Stimulated activated naive CD4-positive, alpha-beta T cell treated with Interleukin-2 at 50 U/mL for 16 hours (primary cell): ENCODE measurements around the gene UTP11.
A peak's percentile ranks its signal among the peaks of the same experiment; 100 is the strongest.
"Not testable (repeated sequence)": the region's sequence is repeated elsewhere in the genome, so short reads cannot be mapped to it uniquely, and the experiment has no call there.

ENCODE experiments used
- DNase-seq: peaks from one replicate; lab custom pipeline; 2025; lab: John Stamatoyannopoulos, UW

UTP11 gene, protein sequence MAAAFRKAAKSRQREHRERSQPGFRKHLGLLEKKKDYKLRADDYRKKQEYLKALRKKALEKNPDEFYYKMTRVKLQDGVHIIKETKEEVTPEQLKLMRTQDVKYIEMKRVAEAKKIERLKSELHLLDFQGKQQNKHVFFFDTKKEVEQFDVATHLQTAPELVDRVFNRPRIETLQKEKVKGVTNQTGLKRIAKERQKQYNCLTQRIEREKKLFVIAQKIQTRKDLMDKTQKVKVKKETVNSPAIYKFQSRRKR

DNA sequence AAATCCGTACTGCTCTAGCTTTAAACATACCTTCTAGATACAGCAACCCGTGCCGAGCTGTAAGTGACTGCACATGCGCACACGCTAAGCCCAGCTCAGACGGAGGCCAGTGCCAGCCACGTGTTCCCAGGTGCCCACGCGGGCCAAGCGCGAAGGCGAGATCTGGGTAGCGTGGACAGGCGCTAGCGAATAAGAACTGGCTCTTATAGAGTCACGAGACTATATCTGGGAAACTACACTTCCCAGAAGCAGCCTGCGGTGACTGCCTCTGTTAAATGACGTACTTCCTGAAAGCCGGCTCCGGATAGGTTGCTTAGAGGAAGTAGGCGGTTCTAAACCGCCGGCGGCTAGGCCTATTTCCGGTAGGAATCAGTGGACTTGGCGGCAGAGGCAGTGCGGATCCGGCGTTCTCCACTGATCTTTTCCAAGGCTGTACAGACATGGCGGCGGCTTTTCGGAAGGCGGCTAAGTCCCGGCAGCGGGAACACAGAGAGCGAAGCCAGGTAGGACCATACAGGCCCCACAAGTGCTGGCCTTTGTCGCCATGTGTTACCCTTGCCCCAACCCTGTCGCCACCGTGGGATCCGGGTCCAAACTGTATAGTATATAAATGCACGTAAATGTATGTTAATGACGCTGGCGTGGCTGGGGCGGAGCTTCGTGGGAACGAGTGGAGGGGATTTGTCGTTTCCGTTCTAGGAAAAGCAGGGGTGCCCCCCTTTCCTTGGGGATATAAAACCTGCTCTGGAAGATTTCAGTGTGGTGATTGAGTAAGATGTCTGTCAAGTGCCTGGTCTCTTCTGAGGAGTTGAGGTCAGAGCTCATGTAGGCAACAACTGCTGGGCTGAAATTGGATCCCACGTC lies at the start of gene UTP11:
UTP11 (plus strand) TSS at position 372 of the 864 bp plus-strand sequence; CDS start at position 441, 69 bp downstream.
- DNase-seq = peak; percentile 92

DNA sequence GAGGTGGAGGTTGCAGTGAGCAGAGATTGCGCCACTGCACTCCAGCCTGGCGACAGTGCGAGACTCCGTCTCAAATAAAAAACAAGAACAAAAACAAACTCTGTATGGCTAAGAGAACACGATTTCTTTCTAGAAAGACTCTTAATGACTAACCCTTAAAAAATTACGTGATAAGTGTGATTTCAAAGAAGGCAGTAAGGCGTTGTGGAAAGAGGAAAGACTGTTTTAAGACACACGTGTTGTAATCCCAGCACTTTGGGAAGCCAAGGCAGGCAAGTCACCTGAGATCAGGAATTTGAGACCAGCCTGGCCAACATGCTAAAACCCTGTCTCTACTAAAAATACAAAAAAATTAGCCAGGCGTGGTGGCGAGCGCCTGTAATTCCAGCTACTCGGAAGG lies 48.4 kb upstream of the UTP11 start:
- DNase-seq = not testable (repeated sequence)

DNA sequence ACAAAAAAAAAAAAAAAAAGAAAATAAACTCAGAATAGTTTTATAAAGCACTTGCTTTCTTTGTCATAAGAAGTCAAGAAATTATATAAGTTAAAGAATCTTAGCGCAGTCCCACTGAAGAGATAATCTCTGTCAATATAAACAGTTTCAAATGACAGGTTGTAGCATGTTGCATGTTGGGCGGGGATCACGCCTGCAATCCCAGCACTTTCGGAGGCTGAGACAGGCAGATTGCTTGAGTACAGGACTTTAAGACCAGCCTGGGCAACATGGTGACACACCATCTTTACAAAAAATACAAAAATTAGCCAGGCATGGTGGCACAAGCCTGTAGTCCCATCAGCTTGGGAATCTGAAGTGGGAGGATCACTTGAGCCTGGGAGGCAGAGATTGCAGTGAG lies 47.2 kb upstream of the UTP11 start:
- DNase-seq = no peak

DNA sequence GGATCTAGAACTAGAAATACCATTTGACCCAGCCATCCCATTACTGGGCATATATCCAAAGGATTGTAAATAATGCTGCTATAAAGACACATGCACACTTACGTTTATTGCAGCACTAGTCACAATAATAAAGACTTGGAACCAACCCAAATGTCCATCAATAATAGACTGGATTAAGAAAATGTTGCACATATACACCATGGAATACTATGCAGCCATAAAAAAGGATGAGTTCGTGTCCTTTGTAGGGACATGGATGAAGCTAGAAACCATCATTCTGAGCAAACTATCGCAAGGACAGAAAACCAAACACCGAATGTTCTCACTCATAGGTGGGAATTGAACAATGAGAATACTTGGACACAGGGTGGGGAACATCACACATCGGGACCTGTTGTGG lies 38.9 kb upstream of the UTP11 start:
- DNase-seq = not testable (repeated sequence)

DNA sequence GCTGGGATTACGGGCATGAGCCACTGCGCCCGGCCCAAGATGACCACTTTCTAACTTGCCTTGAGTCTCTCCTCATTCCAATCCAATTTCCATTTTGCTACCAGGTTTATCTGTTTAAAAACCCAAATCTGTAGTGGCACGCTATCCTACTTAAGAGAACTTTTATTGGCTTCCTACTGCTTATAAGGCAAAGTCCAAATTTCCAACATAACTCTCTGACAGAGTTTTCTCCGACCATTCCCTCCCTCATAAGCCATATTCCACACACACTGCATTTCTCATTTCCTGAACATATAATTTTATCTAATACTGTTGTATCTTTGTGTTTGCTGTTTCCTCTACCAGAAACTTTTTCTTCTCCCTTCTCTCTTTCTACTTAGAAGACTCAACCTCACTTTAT lies 38.0 kb upstream of the UTP11 start:
- no peak for DNase-seq

DNA sequence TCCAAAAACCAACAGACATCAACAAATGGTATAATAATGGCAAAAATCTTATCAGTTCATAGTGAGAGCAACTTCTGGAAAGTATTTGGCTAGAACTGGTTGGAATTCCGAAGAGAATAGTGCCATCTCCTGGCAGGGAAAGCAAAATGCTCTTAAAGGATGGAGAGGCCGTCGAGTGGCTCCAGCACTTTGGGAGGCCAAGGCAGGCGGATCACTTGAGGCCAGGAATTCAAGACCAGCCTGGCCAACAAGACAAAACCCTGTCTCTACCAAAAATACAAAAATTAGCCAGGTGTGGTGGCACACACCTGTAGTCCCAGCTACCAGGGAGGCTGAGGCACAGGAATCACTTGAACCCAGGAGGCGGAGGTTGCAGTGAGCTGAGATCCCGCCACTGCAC lies 37.5 kb upstream of the UTP11 start:
- DNase-seq = not testable (repeated sequence)

DNA sequence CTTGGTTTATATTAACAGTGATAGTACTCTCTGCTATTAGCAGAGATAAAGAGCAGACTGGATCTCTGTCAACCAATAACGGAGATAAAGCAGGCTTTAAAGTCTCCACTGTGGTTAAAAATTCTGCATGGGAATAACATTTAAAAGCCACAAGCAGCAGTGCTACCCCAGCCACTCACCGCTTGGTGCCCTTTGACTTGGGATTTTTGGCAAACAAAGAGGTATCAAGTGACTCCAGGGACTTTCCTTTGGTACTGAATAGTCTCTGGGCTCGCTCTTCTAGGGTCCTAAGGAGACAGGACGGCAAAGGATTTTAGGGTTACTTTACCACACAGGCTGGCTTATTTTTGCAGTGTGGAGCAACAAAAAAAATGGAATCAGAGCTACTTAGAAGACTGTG lies 34.0 kb upstream of the UTP11 start:
- no peak for DNase-seq

DNA sequence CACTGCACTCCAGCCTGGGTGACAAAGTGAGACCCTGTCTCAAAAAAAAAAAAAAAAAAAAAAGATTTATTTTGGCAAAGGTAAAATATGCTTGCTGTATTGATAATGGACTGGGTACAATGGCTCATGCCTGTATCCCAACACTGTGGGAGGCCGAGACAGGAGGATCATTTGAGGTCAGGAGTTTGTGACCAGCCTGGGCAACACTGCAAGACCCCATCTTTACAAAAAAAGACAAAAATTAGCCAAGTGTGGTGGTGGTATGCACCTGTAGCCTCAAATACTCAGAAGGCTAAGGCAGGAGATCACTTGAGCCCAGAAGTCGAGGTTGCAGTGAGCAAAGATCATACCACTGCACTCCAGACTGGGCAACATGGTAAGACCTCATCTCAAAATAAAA lies 29.0 kb upstream of the UTP11 start:
- DNase-seq = no peak

DNA sequence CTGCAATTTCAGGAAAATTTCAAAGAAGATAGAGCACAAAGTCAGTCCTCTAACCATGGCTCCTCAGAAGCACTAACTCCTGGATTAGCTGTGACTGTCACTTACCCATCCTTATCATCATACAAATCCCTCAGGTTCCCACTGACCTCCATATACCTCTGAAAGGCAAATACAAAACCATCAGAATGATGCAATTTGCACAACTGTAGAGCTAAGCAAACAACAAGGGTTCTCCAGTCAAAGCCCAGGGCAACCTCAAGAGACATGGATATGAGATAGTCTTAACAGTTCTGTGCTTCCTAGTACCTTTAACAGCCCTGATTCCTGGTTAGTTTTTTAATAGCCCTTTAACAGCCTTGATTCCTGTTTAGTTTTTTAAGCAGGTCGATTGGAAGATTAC lies 24.9 kb upstream of the UTP11 start:
- DNase-seq = no peak

DNA sequence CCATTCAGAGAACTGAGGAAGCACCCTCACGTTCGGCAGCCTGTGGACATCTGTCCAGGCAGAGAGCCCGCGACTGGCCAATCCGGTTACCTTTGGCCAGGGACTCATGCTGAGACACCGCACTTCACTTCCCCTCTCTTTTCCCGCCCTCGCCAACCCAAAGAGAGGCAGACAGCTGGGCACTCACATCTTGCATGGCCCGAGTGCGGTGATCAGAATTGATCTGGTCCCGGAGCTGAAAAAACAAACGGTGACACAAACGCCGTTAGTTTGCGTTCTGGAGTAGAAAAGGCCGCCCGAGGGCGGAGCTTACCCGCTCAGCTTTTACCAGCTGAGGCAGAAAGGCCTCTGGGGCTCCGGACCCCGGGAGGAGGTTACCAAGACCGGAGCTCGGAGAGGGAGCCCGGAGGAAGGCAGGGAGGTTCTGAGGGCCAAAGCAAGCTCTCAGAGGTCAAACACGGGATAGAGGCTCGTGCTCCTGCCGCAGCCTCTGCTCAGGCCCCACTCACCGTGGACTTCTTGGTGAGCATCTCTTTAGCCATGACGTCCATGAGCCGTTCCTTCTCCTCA lies 23.1 kb upstream of the UTP11 start:
- DNase-seq = peak; percentile 35

DNA sequence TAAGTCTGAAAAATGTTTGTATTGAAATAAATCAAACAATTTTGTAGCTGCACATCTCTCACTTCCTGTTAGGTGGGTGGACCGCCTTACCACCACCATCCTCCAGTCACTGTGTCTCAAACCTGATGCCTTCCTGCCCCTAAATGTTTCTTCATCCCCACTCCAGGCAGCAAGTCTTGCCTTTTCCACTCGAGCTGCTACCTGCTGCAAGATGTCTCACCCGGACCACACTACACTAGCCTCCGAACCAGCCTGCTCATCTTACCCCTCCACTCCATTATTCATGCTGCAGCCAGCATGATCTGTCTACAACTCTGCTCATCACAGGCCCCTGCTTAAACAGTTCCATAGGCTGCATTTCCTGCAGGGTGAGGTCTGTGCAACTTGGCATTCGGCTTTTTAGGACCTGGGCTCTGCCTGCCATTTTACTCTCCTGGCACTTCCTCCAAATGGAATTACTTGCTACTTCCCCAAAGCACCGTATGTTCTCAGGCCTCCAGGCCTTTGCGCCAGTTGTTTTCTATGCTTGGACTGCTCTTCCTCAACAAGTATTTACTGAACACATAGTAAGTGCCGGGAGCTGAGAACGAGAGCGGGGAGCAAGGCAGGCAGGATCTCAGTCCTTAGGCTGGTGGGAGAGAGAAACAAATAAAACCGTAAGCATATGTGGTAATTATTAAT lies 17.5 kb upstream of the UTP11 start:
- DNase-seq = no peak

DNA sequence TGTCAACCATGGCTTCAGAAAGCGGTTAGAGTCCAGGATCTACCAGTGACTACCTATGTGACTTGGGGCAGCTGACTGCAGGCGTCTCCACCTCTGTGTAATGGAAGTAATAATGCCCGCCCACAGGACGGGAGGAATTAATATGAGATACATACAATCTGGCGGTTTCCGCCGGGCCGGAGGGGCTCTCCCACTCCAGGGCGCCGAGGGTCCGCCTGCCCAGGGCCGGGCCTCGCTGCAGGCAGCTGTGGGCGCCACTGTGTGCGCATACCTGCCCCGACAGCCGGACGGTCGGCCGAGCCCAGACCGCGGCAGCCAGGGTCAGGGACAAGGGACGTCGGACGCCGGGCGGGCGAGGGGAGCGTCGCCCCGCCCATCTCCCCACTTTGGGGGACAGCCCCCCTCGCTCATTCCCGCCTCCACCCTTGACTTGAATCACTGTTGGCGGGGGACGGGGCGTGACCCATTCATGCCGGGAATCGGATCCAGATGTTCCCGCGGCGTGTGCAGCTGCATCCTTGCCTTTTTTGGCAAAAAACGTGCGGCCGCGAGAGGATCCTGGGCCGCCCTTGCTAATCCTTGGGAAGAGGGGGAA lies 16.7 kb upstream of the UTP11 start:
- DNase-seq = peak; percentile 36

DNA sequence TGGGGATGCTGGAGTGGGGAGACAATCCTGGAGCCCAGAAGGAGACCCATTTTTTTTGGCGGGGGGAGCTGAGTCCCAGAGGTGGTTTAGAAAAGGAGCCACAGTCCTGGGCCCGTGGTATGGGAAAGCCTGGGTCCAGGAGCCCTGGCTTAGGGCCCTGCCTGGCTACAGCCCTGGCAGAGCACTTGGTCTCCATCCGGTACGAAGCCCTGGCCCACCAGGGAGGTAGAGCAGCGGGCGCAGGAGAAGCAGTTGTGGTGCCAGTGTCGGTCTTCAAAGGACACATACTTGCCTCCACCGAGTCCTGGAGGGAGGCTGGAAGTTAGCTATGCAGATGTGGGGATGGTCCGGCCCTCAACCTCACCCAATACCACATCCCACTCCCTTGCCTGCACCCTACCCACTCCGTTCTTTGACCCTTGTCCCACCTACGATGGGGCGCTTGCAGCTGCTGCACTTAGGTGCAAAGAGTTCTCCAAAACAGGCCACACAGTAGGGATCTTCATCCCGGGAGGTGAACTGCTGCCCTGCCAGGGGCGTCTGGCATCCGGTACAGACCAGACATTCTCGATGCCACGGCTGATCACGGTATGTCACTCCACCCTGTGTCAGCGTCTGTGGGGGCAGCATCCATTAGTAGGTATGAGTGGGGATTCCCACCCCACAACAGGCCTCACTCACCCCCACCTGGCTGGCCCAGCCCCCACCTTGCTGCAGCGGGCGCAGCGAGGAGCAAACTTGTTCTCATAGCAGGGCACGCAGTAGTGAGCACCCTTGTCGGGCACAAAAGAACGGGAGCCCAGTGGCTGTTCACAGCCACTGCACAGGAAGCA lies 15.1 kb upstream of the UTP11 start:
- no peak for DNase-seq

DNA sequence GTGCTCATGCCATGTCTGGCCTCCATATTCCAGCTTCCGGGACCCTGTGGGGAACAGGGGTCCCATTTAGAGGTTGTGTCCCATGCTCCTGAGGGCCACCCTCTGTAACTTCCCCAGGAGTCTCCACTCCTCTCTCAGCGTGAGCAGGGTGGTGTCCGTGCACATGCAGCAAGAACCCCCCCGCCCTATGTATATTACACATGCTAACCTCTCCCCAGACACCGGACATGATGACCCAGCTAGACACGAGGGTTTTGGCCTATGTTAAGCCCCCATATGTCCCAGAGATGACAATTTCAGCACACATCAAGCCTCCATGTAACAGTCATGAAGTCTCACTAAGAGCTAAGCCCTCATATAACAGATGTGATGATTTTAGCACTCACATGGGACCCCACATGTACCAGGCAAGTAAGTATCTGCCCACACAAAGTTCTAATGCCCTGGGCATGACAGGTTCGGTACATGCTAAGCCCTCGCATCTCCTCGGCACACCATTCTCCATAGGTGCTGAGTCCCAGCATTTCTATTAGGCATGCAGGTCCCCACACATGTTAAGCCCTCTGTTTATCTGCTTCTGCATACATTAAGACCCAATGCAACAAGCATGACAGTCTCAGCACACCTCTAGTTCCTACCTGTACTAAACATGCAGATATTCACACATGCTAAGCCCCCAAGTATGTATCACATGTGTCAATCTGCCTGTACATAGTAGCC lies 14.3 kb upstream of the UTP11 start:
- DNase-seq = no peak

DNA sequence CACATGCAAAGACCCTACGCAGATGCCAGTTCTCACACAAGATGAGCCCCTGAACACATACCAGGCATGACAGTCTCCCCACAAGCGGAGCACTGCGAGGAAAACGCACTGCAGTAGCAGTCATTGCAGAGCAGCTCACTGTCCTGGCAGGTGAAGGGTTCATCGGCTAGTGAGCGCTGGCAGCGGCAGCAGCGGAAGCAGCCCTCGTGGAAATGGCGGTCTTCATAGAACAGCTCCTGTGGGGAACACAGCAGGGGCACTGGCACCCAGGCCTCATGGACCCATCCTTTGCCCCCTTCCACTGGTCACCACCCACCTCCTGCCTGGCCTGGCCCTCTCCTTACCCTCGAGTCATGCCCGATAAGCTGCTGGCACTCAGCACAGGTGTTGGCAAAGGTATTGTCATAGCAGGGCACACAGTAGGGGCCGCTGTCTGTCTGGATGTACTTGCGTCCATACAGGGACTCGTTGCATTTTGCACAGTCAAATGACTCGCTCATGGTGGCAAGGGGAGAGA lies 13.6 kb upstream of the UTP11 start:
- no peak for DNase-seq

DNA sequence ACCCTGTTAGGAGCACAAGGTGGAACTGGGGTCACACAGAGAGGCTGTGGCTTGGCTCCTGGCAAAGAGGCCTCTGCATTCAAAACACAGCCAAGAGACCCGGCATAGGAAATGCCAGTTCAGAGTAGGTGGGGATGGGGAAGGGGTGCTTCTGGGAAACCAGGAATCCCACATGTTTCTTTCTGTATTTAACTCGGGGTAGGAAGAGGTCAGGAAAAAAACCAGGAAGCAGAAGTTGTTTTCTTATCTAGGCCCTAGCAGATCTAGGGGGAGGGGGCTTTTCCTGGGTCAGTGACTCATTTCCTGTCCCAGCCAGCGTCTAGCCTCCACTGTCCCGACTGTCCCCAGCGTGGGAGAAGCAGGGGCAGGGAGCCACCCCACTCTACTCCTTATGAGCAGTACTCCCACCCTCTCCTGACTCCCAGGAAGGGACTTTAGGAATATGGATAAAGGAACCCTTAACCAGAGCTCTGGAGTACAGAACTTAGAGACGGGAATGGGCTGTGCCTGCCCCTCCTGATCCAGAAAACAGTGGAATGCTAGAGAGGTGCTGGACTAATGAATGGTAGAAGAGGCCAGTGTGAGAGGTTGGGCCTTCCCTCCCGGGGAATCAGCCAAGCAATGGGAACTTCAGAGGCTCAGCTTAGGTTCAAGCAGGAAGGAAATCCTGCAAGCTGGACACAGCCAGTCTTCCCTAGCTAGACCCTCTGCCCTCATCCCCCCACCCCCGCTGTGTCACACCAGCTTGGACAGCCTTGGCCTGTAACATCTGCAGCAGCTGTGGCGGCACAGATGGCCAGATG lies 12.9 kb upstream of the UTP11 start:
- no peak for DNase-seq

DNA sequence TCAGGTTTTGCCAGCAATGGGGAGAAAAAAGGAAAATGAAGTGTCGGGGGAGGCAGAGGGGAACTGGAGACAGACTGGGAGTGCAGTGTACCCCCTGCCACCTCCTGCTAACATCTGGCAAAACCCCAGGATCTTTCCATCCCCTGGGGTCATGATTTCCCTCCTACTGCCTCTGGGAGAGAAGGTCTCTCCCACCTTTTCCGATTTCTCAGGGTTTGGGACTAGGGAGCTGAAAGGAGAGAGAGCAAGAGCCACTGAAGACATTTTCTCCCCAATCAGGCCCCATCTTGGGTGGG lies 12.4 kb upstream of the UTP11 start:
- DNase-seq = no peak

DNA sequence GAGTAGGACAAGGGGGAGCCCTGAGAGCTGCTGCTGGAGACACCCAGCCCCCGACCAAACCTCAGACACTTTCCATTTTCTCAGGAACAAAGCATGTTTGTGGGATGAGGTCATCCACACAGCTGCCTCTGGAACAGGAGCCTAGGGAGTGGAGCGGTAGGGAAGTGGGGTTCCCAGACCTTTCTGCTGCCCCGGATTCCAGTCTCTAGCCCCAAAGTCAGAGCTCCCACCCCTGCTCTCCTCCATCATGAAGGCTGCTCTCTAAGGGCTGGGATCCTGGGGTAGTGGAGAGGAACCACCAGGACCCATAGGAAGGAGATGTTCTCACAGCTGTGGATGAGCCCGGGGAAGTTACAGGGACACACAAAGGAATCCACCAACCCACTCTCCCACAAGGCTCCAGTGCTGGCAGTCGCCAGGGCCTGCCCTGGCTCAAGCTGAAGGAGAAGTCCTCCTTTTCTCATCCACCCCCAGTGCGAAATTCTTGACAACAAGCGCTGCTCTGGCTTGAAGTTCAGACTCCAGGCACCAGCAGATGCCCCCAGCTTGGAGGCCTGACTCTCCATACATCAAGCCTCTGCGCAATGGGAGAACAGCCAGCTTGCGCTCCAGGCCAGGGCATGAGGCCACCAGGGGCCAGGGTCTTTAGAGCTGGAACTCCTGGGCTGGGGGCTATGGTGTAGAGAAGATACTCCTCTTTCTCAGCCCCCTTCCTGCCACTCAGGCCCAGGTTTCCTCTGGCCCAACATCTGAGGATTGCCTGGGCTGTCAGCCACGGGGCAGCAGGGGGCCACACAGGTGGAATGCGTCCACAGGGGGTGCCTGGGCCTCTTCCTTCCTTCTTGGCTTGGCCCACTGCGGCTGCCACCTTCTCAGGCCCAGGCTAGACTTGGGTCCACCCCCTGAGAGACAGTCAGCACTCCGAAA lies 11.7 kb upstream of the UTP11 start:
- no peak for DNase-seq
